Spleen (tissue), 11 donors: ENCODE measurements around the gene DDAH1. TPM values are rescaled to one million over a fixed set of nuclear protein-coding genes. Genes with fewer than 3 reads are reported as not detected.

ENCODE experiments used
- DNase-seq: peaks from one replicate; pipeline ENCODE4 v3.0.0-alpha.2; 2020
- H3K27ac ChIP-seq, 8 donors: fragments of 200-600 bp; sonication (generic) in 7 of 8; 1 replicate in 4 of 8; 2 replicates in 4 of 8; pipeline versions ENCODE4 v1.5.0 to v1.8.0; 2016 to 2021; ENCODE audit warnings: inconsistent platforms in 4 of 8, mild to moderate bottlenecking in 4 of 8, moderate library complexity in 1 of 8
- H3K27me3 ChIP-seq, 7 donors: fragments of 200-600 bp; sonication (generic) in 6 of 7; replicated peaks in 1 of 7; 1 replicate in 4 of 7; 2 replicates in 3 of 7; pipeline versions ENCODE4 v1.5.0 to v1.8.0; 2016 to 2021; ENCODE audit warnings: inconsistent platforms in 3 of 7, mild to moderate bottlenecking in 1 of 7
- H3K36me3 ChIP-seq, 6 donors: fragments of 200-600 bp; sonication (generic) in 5 of 6; 1 replicate in 4 of 6; 2 replicates in 2 of 6; pipeline versions ENCODE4 v1.5.0 to v1.8.0; 2016 to 2021; ENCODE audit warnings: inconsistent platforms in 2 of 6
- H3K4me1 ChIP-seq, 6 donors: fragments of 200-600 bp; sonication (generic) in 5 of 6; 1 replicate in 3 of 6; 2 replicates in 3 of 6; pipeline versions ENCODE4 v1.5.0 to v1.8.0; 2016 to 2021; ENCODE audit warnings: inconsistent platforms in 3 of 6
- H3K4me3 ChIP-seq, 8 donors: fragments of 200-600 bp; sonication (generic) in 7 of 8; 1 replicate in 4 of 8; 2 replicates in 4 of 8; pipeline versions ENCODE4 v1.5.0 to v1.8.0; 2016 to 2021; ENCODE audit warnings: inconsistent platforms in 4 of 8, mild to moderate bottlenecking in 4 of 8, moderate library complexity in 2 of 8
- H3K9me3 ChIP-seq, 8 donors: fragments of 200-600 bp; sonication (generic) in 7 of 8; 1 replicate in 4 of 8; 2 replicates in 4 of 8; pipeline versions ENCODE4 v1.5.0 to v1.8.0; 2016 to 2021; ENCODE audit warnings: inconsistent platforms in 4 of 8
- CTCF ChIP-seq, 11 experiments: fragments of 200-600 bp in 7 of 11; fragments of 450-650 bp in 4 of 11; sonication (generic) in 4 of 11; IDR thresholded peaks in 8 of 11; conservative IDR thresholded peaks in 3 of 11; 1 replicate in 7 of 11; 2 replicates in 4 of 11; pipeline versions ENCODE4 v1.4.0 to v1.8.0; 2016 to 2021; ENCODE audit warnings: antibody characterized with exemption in 11 of 11, inconsistent platforms in 4 of 11, mild to moderate bottlenecking in 1 of 11
- POLR2A ChIP-seq, 3 donors: fragments of 450-650 bp; IDR thresholded peaks; one replicate each; pipeline ENCODE4 v1.5.1; 2017; ENCODE audit warnings: antibody characterized with exemption in 3 of 3, mild to moderate bottlenecking in 1 of 3
- POLR2AphosphoS5 ChIP-seq, 3 donors: sonication (generic); formaldehyde crosslinking; IDR thresholded peaks; one replicate each; pipeline ENCODE4 v1.5.1; 2017; ENCODE audit warnings: antibody characterized with exemption in 3 of 3
- WGBS, 5 donors: extraction: QIAGEN DNeasy Blood & Tissue Kit in 3 of 5; methylation state at CpG; one replicate each; pipeline versions ENCODE4 v1.1.5 to v1.1.7; 2013 to 2018; 5-methylcytosine and 5-hydroxymethylcytosine counted together
- intact Hi-C: fragments of 100-400 bp; cut with DNase I; formaldehyde crosslinking; loops from one replicate; pipeline ENCODE4 v1.15.0; 2023; ENCODE audit warnings: low total_unique reads
- polyA plus RNA-seq, 3 donors: library from polyadenylated mRNA; stranded (reverse); fragments of 200-250 nt; gene quantifications; one replicate each; pipeline ENCODE4 v1.2.1, GENCODE V29; 2013
- total RNA-seq, 7 donors: library from RNA; depleted of rRNA in 3 of 7; stranded (reverse); fragments of >200 nt in 3 of 7; fragmentation: NEBNext Ultra II Directional in 4 of 7; extraction: Animal tissue kit (Norgen Biotek cat#: 25700) in 4 of 7; gene quantifications; one replicate each; pipeline versions ENCODE4 v1.1.0 to v1.2.1, GENCODE V29; 2016 to 2021
- donor health status: healthy with polysubstance abuse.
- donor health status: DM: no; HTN: no; CAD: no; lungs with moderate emphysema.
- donor health status: DM: no; HTN: no; CAD: no.
- donor health status: Bipolar disorder and iron deficiency.
- donor health status: healthy.
- donor health status: DM: no; HTN: no; CAD: no.
- donor health status: DM: yes; HTN: yes; CAD: no.

The DDAH1 gene
- total and polyA plus RNA-seq, 10 donors: 1.8 to 19.8 (median 13.7) TPM

- no peak overlapping the region for H3K27ac ChIP-seq
- no peak for TF ChIP-seq POLR2A (IDR thresholded peaks at IDR 0.05)
- TF ChIP-seq POLR2AphosphoS5 (IDR thresholded peaks at IDR 0.05): no peak
- no peak for TF ChIP-seq CTCF (IDR thresholded peaks at IDR 0.05 in 8 of 11, conservative IDR thresholded peaks at IDR 0.05 in 3 of 11)
- no peak for DNase-seq
- H3K4me3 ChIP-seq: no peak overlapping the region
- no peaks in the 10 kb centered on the region for H3K9me3 ChIP-seq
- peaks cover 0 to 3% (median 0%) of the 10 kb centered on the region in 7 donors for H3K27me3 ChIP-seq
- intact Hi-C loops: no loop called here
- WGBS, 5 donors: 75 to 90% (median 87%) methylated on average over 3 of the region's 3 CpGs
- no peaks in the 10 kb centered on the region for H3K36me3 ChIP-seq
- peaks cover 0 to 12% (median 1%) of the 10 kb centered on the region in 6 donors for H3K4me1 ChIP-seq
Measured at GRCh38 chr1:85340427-85340826, 124.5 kb downstream of the DDAH1 start.

- DNase-seq: no peak
- Histone ChIP-seq H3K9me3 (peaks cover 0 to 2% (median 0%) of the 10 kb centered on the region in 8 donors), H3K4me3 (no peak overlapping the region), H3K27me3 (peaks cover 0 to 3% (median 0%) of the 10 kb centered on the region in 7 donors), H3K27ac (no peak overlapping the region), H3K36me3 (no peaks in the 10 kb centered on the region), H3K4me1 (peaks cover 0 to 12% (median 7%) of the 10 kb centered on the region in 6 donors)
- TF ChIP-seq POLR2AphosphoS5 (IDR thresholded peaks at IDR 0.05) (no peak), POLR2A (IDR thresholded peaks at IDR 0.05) (no peak), CTCF (IDR thresholded peaks at IDR 0.05 in 8 of 11, conservative IDR thresholded peaks at IDR 0.05 in 3 of 11) (no peak)
- intact Hi-C loops: no loop called here
- 69 to 83% (median 80%) methylated on average over 7 of the region's 7 CpGs for WGBS, 5 donors
Measured at GRCh38 chr1:85339656-85340399, 125.1 kb downstream of the DDAH1 start.

GRCh38 chr1:85339089-85339488 is 125.9 kb downstream of the DDAH1 start:
- intact Hi-C loops: no loop called here
- Histone ChIP-seq H3K4me1 (peaks cover 0 to 14% (median 8%) of the 10 kb centered on the region in 6 donors), H3K36me3 (no peaks in the 10 kb centered on the region), H3K9me3 (peaks cover 0 to 10% (median 4%) of the 10 kb centered on the region in 8 donors), H3K27ac (no peak overlapping the region), H3K4me3 (no peak overlapping the region), H3K27me3 (peaks cover 0 to 3% (median 0%) of the 10 kb centered on the region in 7 donors)
- DNase-seq: no peak
- TF ChIP-seq POLR2A (IDR thresholded peaks at IDR 0.05): no peak
- TF ChIP-seq POLR2AphosphoS5 (IDR thresholded peaks at IDR 0.05): no peak
- TF ChIP-seq CTCF (IDR thresholded peaks at IDR 0.05 in 8 of 11, conservative IDR thresholded peaks at IDR 0.05 in 3 of 11): no peak
- WGBS, 5 donors: 80 to 92% (median 87%) methylated on average over 5 of the region's 5 CpGs

- DNase-seq: no peak
- Histone ChIP-seq H3K4me3 (no peak overlapping the region), H3K27ac (no peak overlapping the region), H3K27me3 (no peaks in the 10 kb centered on the region), H3K9me3 (peaks cover 0 to 32% (median 21%) of the 10 kb centered on the region in 8 donors), H3K36me3 (peaks cover 0 to 5% (median 0%) of the 10 kb centered on the region in 6 donors), H3K4me1 (peaks cover 0 to 39% (median 12%) of the 10 kb centered on the region in 6 donors)
- 13 to 50% (median 43%) methylated on average over 2 of the region's 2 CpGs for WGBS, 5 donors
- intact Hi-C loops: no loop called here
- no peak for TF ChIP-seq POLR2AphosphoS5 (IDR thresholded peaks at IDR 0.05)
- no peak for TF ChIP-seq CTCF (IDR thresholded peaks at IDR 0.05 in 8 of 11, conservative IDR thresholded peaks at IDR 0.05 in 3 of 11)
- no peak for TF ChIP-seq POLR2A (IDR thresholded peaks at IDR 0.05)
Measured at GRCh38 chr1:85334962-85335361, 130.0 kb downstream of the DDAH1 start.
